Activated CD8-positive, alpha-beta T cell treated with anti-CD3 and anti-CD28 coated beads for 36 hours (primary cell): ENCODE measurements around the gene UCHL1. TPM values are rescaled to one million over a fixed set of nuclear protein-coding genes. Genes with fewer than 3 reads are reported as not detected.

Experiments used
- ATAC-seq: fragments of 200-7000 bp; cut with Tn5 transposase; one replicate; pipeline ENCODE4 v1.10.0; 2021; ENCODE audit warnings: mild to moderate bottlenecking, moderate library complexity
- CTCF ChIA-PET: fragments of 350-600 bp; sonication (Branson Sonifier 250); formaldehyde crosslinking; loops from one replicate; lab custom pipeline; 2021; ENCODE audit warnings: antibody characterized with exemption; lab: Charles Lee
- POLR2A ChIA-PET: fragments of 350-600 bp; sonication (Branson Sonifier 250); formaldehyde crosslinking; loops from one replicate; lab custom pipeline; 2021; ENCODE audit warnings: antibody characterized with exemption; lab: Charles Lee
- DNase-seq: peaks from one replicate; pipeline ENCODE4 v3.0.0-alpha.2; 2020
- H3K27ac Mint-ChIP-seq: one replicate; pipeline ENCODE4 v1.8.0; 2021; ENCODE audit warnings: mild to moderate bottlenecking, mixed read lengths
- H3K27me3 Mint-ChIP-seq: one replicate; pipeline ENCODE4 v1.8.0; 2021; ENCODE audit warnings: mixed read lengths
- H3K36me3 Mint-ChIP-seq: one replicate; pipeline ENCODE4 v1.8.0; 2021; ENCODE audit warnings: low read depth, mixed read lengths
- H3K4me1 Mint-ChIP-seq: one replicate; pipeline ENCODE4 v1.8.0; 2021; ENCODE audit warnings: low read depth, mixed read lengths
- H3K4me3 Mint-ChIP-seq: one replicate; pipeline ENCODE4 v1.8.0; 2021; ENCODE audit warnings: mild to moderate bottlenecking, moderate library complexity, mixed read lengths
- H3K9me3 Mint-ChIP-seq: one replicate; pipeline ENCODE4 v1.8.0; 2021; ENCODE audit warnings: mixed read lengths
- CTCF ChIP-seq: fragments of 200-600 bp; IDR thresholded peaks from one replicate; pipeline ENCODE4 v1.8.0; 2022; ENCODE audit warnings: antibody characterized with exemption, mild to moderate bottlenecking
- intact Hi-C: fragments of 100-400 bp; cut with micrococcal nuclease; formaldehyde crosslinking; loops from one replicate; pipeline ENCODE4 v1.10.0; 2022
- total RNA-seq, 2 experiments: library from RNA; stranded (reverse); gene quantifications; one replicate each; pipeline ENCODE4 v1.2.3, GENCODE V29; 2021

The UCHL1 gene
- total RNA-seq, 2 experiments from 2014 or later: 2.5 to 3.0 TPM

GRCh38 chr4:41260116-41260733 is 3.5 kb downstream of the UCHL1 start:
- TF ChIP-seq CTCF: no peak
- ChIA-PET CTCF (interaction anchor here (1.5 kb wide), 1 partner anchor 22 kb away, joined by 5 read pairs; no protein-coding TSS in a partner anchor), POLR2A (no interaction called here)
- Mint-ChIP-seq H3K27ac (no peak overlapping the region), H3K4me1 (peaks cover 10% of the 10 kb centered on the region), H3K9me3 (no peaks in the 10 kb centered on the region), H3K27me3 (peaks cover 47% of the 10 kb centered on the region), H3K36me3 (no peaks in the 10 kb centered on the region), H3K4me3 (no peak overlapping the region)
- intact Hi-C loops: no loop called here
- DNase-seq (no peak), ATAC-seq (no peak)

GRCh38 chr4:41262198-41262597 is 5.5 kb downstream of the UCHL1 start:
- Mint-ChIP-seq H3K27me3 (peaks cover 32% of the 10 kb centered on the region), H3K27ac (no peak overlapping the region), H3K4me3 (no peak overlapping the region), H3K4me1 (peaks cover 6% of the 10 kb centered on the region), H3K36me3 (no peaks in the 10 kb centered on the region), H3K9me3 (no peaks in the 10 kb centered on the region)
- intact Hi-C loops: no loop called here
- ChIA-PET POLR2A (no interaction called here), CTCF (interaction anchor here (1.0 kb wide), 1 partner anchor 19 kb away, joined by 3 read pairs; no protein-coding TSS in a partner anchor)
- TF ChIP-seq CTCF: no peak
- no peak for DNase-seq
- no peak for ATAC-seq

GRCh38 chr4:41264212-41264611 is 7.5 kb downstream of the UCHL1 start:
- H3K36me3 Mint-ChIP-seq: no peaks in the 10 kb centered on the region
- ATAC-seq (no peak), DNase-seq (no peak)
- H3K9me3 Mint-ChIP-seq: no peaks in the 10 kb centered on the region
- no peak overlapping the region for H3K27ac Mint-ChIP-seq
- ChIA-PET CTCF (no interaction called here), POLR2A (no interaction called here)
- peaks cover 17% of the 10 kb centered on the region for H3K27me3 Mint-ChIP-seq
- intact Hi-C loops: no loop called here
- H3K4me1 Mint-ChIP-seq: no peaks in the 10 kb centered on the region
- no peak overlapping the region for H3K4me3 Mint-ChIP-seq
- no peak for TF ChIP-seq CTCF

- ChIA-PET CTCF (no interaction called here), POLR2A (no interaction called here)
- ATAC-seq: no peak
- no peak for DNase-seq
- H3K4me3 Mint-ChIP-seq: no peak overlapping the region
- peaks cover 5% of the 10 kb centered on the region for H3K27me3 Mint-ChIP-seq
- TF ChIP-seq CTCF: no peak
- intact Hi-C loops: no loop called here
- no peak overlapping the region for H3K27ac Mint-ChIP-seq
- no peaks in the 10 kb centered on the region for H3K4me1 Mint-ChIP-seq
- H3K9me3 Mint-ChIP-seq: no peaks in the 10 kb centered on the region
- no peaks in the 10 kb centered on the region for H3K36me3 Mint-ChIP-seq
Observed at GRCh38 chr4:41267997-41268396, 11.3 kb downstream of the UCHL1 start.

GRCh38 chr4:41268721-41269517 is 12.2 kb downstream of the UCHL1 start:
- no peaks in the 10 kb centered on the region for H3K4me1 Mint-ChIP-seq
- ATAC-seq (no peak), DNase-seq (no peak)
- intact Hi-C loops: no loop called here
- no peaks in the 10 kb centered on the region for H3K9me3 Mint-ChIP-seq
- no peaks in the 10 kb centered on the region for H3K36me3 Mint-ChIP-seq
- POLR2A ChIA-PET: interaction anchor here (0.6 kb wide), 1 partner anchor 22 kb away, joined by 3 read pairs; no protein-coding TSS in a partner anchor
- no peak overlapping the region for H3K4me3 Mint-ChIP-seq
- no peak for TF ChIP-seq CTCF
- H3K27ac Mint-ChIP-seq: no peak overlapping the region
- CTCF ChIA-PET: interaction anchor here (0.7 kb wide), 1 partner anchor 375 kb away, joined by 4 read pairs; no protein-coding TSS in a partner anchor
- no peaks in the 10 kb centered on the region for H3K27me3 Mint-ChIP-seq
